ENCODE data around the gene SLITRK1. TPM values are rescaled to one million over a fixed set of nuclear protein-coding genes. Genes with fewer than 3 reads are reported as not detected.

SLITRK1 gene
- polyA plus RNA-seq, 1 of the 3 experiments (the other 2 are of a cell fraction) = not detected

- ChIA-PET CTCF (no interaction called here), POLR2A (no interaction called here)
- Histone ChIP-seq H3K4me3 (ENCODE audit: low read depth in 2 of 2, low read length in 1 of 2) (no peak overlapping the region), H4K20me1 (ENCODE audit: insufficient read depth) (no peaks in the 10 kb centered on the region), H3K4me1 (ENCODE audit: control insufficient read depth in 1 of 2, insufficient read depth in 2 of 2, low read depth in 1 of 2, low read length in 1 of 2) (no peaks in the 10 kb centered on the region), H3K9me3 (no peaks in the 10 kb centered on the region), H3K9me2 (no peaks in the 10 kb centered on the region), H3F3A (replicated peaks; ENCODE audit: insufficient read depth) (no peaks in the 10 kb centered on the region), H3K4me2 (no peak overlapping the region), H3K27ac (ENCODE audit: low read depth in 2 of 2, low read length in 1 of 2) (no peak overlapping the region), H2AFZ (ENCODE audit: low read depth) (no peak overlapping the region), H3K79me2 (ENCODE audit: insufficient read depth) (no peaks in the 10 kb centered on the region), H3K9ac (no peak overlapping the region), H3K36me3 (replicated peaks in 1 of 2; ENCODE audit: control insufficient read depth in 1 of 2, insufficient read depth in 2 of 2, low read length in 1 of 2) (no peaks in the 10 kb centered on the region), H3K27me3 (ENCODE audit: insufficient read depth) (no peaks in the 10 kb centered on the region)
- WGBS (ENCODE audit: low lambda C conversion rate) = 3% methylated on average over 3 of the region's 3 CpGs
- no peak for DNase-seq
- TF ChIP-seq POLR2AphosphoS5 (IDR thresholded peaks at IDR 0.05; ENCODE audit: low read depth, low read length) (no peak), PBX3 (IDR thresholded peaks at IDR 0.05) (no peak), REST (IDR thresholded peaks at IDR 0.05; ENCODE audit: low read depth, low read length) (no peak), CTCF (IDR thresholded peaks at IDR 0.05) (no peak), SIN3A (IDR thresholded peaks at IDR 0.05; ENCODE audit: borderline replicate concordance, low read depth, low read length) (no peak)
These were observed 28.5 kb downstream of the SLITRK1 start for GRCh38 chr13:83853771-83854170.

GRCh38 chr13:83845106-83845505 lies 37.2 kb downstream of the SLITRK1 start:
- Histone ChIP-seq H3K4me1 (ENCODE audit: control insufficient read depth in 1 of 2, insufficient read depth in 2 of 2, low read depth in 1 of 2, low read length in 1 of 2) (no peaks in the 10 kb centered on the region), H3K9me2 (no peaks in the 10 kb centered on the region), H3K27me3 (ENCODE audit: insufficient read depth) (no peaks in the 10 kb centered on the region), H3K36me3 (replicated peaks in 1 of 2; ENCODE audit: control insufficient read depth in 1 of 2, insufficient read depth in 2 of 2, low read length in 1 of 2) (no peaks in the 10 kb centered on the region), H3K9ac (no peak overlapping the region), H4K20me1 (ENCODE audit: insufficient read depth) (no peaks in the 10 kb centered on the region), H2AFZ (ENCODE audit: low read depth) (no peak overlapping the region), H3F3A (replicated peaks; ENCODE audit: insufficient read depth) (no peaks in the 10 kb centered on the region), H3K4me3 (ENCODE audit: low read depth in 2 of 2, low read length in 1 of 2) (no peak overlapping the region), H3K9me3 (no peaks in the 10 kb centered on the region), H3K27ac (ENCODE audit: low read depth in 2 of 2, low read length in 1 of 2) (no peak overlapping the region), H3K79me2 (ENCODE audit: insufficient read depth) (no peaks in the 10 kb centered on the region), H3K4me2 (no peak overlapping the region)
- CTCF ChIA-PET = interaction anchor here (1.5 kb wide), 1 partner anchor 16 kb away, joined by 3 read pairs; no protein-coding TSS in a partner anchor
- DNase-seq = no peak
- POLR2A ChIA-PET = no interaction called here
- 23% methylated on average over 2 of the region's 2 CpGs for WGBS (ENCODE audit: low lambda C conversion rate)
- TF ChIP-seq ZBTB33 (IDR thresholded peaks at IDR 0.05; ENCODE audit: borderline replicate concordance, low read depth) (no peak), IRF3 (IDR thresholded peaks at IDR 0.05; ENCODE audit: low read depth, low read length) (no peak), RCOR1 (IDR thresholded peaks at IDR 0.05; ENCODE audit: low read length) (no peak), EZH2phosphoT487 (IDR thresholded peaks at IDR 0.05; ENCODE audit: borderline replicate concordance, low read depth) (no peak), NFIC (IDR thresholded peaks at IDR 0.05; ENCODE audit: borderline replicate concordance) (no peak), MXI1 (IDR thresholded peaks at IDR 0.05; ENCODE audit: low read depth, low read length) (no peak), USF1 (IDR thresholded peaks at IDR 0.05; ENCODE audit: borderline replicate concordance, low read depth) (no peak), MAX (IDR thresholded peaks at IDR 0.05; ENCODE audit: low read depth) (no peak), FOXM1 (IDR thresholded peaks at IDR 0.05; ENCODE audit: low read depth) (no peak), SIN3A (IDR thresholded peaks at IDR 0.05; ENCODE audit: borderline replicate concordance, low read depth, low read length) (no peak), EP300 (IDR thresholded peaks at IDR 0.05; ENCODE audit: borderline replicate concordance in 1 of 2, low read depth in 1 of 2, low read length in 1 of 2) (no peak), TAF1 (IDR thresholded peaks at IDR 0.05; ENCODE audit: borderline replicate concordance, low read depth, low read length) (no peak)

Data from SK-N-SH (cell line).